ENCODE results near the gene STK39.

DNA sequence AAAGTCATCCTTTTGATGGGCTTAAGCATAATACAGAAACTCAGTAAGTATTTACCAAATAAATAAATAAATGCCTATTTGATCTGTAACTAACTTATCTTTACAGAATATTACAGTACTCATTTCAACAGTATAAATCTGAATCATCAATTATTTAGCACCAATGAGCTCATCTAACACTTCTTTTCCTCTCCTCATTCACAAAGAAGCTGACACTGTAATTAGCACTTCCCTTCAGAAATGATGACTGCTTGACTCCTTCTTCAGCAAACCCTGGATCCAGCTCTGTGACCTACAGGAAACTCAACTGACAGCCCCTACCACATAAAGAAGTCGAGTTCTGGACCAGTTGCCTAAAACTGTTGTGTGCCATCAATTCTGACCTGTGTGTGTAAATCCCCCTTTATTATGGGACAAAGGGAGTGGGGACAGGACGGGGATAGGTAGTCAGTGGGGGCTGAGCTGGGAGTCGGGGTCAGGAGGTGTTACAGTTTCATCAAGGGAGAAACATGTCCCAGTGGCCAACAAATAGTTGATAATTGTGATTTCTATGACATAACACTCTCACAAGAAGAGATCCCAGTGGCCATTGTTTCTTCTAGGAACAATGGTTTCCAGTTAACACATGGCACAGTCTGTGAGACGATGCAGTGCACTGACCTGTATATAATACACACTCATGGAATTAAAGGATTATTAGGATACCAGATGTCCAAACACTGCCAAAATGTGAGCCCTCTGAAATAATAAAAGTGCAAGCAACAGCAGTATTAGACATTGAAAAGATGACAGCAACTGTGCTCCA, 68.7 kb downstream of the STK39 start:
- TF ChIP-seq, protein P1, sequence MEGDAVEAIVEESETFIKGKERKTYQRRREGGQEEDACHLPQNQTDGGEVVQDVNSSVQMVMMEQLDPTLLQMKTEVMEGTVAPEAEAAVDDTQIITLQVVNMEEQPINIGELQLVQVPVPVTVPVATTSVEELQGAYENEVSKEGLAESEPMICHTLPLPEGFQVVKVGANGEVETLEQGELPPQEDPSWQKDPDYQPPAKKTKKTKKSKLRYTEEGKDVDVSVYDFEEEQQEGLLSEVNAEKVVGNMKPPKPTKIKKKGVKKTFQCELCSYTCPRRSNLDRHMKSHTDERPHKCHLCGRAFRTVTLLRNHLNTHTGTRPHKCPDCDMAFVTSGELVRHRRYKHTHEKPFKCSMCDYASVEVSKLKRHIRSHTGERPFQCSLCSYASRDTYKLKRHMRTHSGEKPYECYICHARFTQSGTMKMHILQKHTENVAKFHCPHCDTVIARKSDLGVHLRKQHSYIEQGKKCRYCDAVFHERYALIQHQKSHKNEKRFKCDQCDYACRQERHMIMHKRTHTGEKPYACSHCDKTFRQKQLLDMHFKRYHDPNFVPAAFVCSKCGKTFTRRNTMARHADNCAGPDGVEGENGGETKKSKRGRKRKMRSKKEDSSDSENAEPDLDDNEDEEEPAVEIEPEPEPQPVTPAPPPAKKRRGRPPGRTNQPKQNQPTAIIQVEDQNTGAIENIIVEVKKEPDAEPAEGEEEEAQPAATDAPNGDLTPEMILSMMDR (conservative IDR thresholded peaks at IDR 0.05; ENCODE audit: low read depth, low read length) = no peak
- no peak for TF ChIP-seq EZH2 (IDR thresholded peaks at IDR 0.05; ENCODE audit: borderline replicate concordance, low read depth, low read length, poor library complexity, severe bottlenecking)

All from A673 (cell line).